Osteocyte (in vitro differentiated cells): ENCODE measurements around the gene ACRBP. TPM values are rescaled to one million over a fixed set of nuclear protein-coding genes. Genes with fewer than 3 reads are reported as not detected.

Experiments
- DNase-seq: peaks from one replicate; pipeline ENCODE4 v3.0.0; 2021; ENCODE audit warnings: mixed read lengths; ENCODE audit not compliant: unreplicated experiment; ENCODE audit errors: extremely low spot score
- H3K27ac Mint-ChIP-seq: one replicate; pipeline ENCODE4 v1.8.0; 2021; ENCODE audit warnings: mild to moderate bottlenecking, mixed read lengths; ENCODE audit not compliant: unreplicated experiment
- H3K27me3 Mint-ChIP-seq: one replicate; pipeline ENCODE4 v1.8.0; 2021; ENCODE audit warnings: mixed read lengths; ENCODE audit not compliant: unreplicated experiment
- H3K36me3 Mint-ChIP-seq: one replicate; pipeline ENCODE4 v1.8.0; 2021; ENCODE audit warnings: mixed read lengths; ENCODE audit not compliant: unreplicated experiment
- H3K4me1 Mint-ChIP-seq: one replicate; pipeline ENCODE4 v1.8.0; 2021; ENCODE audit warnings: mixed read lengths; ENCODE audit not compliant: unreplicated experiment
- H3K4me3 Mint-ChIP-seq: one replicate; pipeline ENCODE4 v1.8.0; 2021; ENCODE audit warnings: mild to moderate bottlenecking, moderate library complexity, mixed read lengths; ENCODE audit not compliant: unreplicated experiment
- H3K9me3 Mint-ChIP-seq: one replicate; pipeline ENCODE4 v1.8.0; 2021; ENCODE audit warnings: mixed read lengths; ENCODE audit not compliant: unreplicated experiment
- total RNA-seq: library from RNA; stranded (reverse); gene quantifications from 2 replicates; pipeline ENCODE4 v1.2.1, GENCODE V29; 2021
- TF ChIP-seq, protein P1 (sequence below): fragments of 200-600 bp; sonication (generic); IDR thresholded peaks from 2 replicates; pipeline ENCODE4 v1.5.0; 2021; ENCODE audit warnings: antibody characterized with exemption, mild to moderate bottlenecking, moderate library complexity

The ACRBP gene
- total RNA-seq, 1 donor from 2014 or later: 1.0 TPM

DNA sequence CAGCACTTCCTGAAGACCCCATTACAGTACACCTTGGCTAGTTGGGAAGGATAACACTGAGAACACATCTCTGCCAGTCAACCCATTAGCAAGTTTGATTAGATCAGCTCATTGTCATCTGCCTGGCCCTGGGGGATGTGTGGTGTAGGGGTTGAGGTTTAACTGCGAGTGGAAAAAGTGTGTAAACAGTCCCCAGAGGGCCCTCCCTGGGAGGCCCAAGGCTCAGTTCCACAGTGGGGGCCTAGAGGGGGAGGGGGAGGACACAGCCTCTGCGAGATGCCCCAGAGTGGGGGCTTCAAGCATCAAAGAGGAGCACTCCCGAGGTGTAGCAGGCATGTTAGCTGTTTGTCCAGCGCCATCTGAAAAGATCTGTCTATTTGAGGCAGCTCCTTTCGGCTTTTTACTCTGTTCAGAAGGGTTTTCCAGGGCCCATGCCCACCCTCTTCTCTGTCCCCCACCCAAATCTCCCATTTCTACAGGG is 11.8 kb downstream of the ACRBP start:
- no peaks in the 10 kb centered on the region for H3K9me3 Mint-ChIP-seq
- no peaks in the 10 kb centered on the region for H3K27me3 Mint-ChIP-seq

DNA sequence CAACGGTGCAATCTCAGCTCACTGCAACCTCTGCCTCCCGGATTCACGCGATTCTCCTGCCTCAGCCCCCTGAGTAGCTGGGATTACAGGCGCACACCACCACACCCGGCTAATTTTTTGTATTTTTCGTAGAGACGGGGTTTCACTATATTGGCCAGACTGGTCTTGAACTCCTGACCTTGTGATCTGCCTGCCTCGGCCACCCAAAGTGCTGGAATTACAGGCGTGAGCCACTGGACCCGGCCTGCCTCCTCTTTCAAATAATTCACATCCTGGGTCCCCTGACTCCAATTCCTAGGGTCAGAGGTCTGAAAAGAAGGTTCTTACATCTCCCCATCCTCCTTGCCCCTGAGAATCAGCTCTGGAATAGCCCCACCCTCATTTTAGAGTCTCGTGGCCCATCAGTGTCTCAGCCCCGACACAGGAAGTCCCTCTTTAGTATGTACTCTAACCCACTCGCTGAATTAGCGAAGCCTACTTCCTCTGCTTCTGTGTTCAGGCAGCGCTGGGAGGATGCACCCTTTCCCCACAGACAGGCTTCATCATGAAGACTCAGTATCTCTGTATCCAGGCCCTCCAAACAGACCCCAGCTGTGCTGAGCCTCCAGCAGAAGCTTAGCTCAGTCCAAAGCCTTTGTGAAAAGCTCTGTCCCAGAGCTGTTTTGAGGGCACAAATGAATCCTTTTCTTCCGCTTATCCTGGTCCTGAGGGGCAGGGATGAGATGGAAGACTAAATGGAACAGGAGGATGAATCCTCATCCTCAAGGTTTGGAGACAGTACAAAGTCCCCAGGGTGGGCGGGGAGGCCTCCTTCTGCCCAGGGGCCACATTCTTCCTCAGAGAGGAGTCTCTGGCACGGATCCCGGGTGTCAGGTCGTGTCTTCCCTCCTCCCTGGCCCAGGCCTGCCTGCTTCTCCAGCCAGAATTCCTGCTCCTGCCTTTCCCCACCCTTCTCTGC is 14.9 kb downstream of the ACRBP start:
- TF ChIP-seq, protein P1, sequence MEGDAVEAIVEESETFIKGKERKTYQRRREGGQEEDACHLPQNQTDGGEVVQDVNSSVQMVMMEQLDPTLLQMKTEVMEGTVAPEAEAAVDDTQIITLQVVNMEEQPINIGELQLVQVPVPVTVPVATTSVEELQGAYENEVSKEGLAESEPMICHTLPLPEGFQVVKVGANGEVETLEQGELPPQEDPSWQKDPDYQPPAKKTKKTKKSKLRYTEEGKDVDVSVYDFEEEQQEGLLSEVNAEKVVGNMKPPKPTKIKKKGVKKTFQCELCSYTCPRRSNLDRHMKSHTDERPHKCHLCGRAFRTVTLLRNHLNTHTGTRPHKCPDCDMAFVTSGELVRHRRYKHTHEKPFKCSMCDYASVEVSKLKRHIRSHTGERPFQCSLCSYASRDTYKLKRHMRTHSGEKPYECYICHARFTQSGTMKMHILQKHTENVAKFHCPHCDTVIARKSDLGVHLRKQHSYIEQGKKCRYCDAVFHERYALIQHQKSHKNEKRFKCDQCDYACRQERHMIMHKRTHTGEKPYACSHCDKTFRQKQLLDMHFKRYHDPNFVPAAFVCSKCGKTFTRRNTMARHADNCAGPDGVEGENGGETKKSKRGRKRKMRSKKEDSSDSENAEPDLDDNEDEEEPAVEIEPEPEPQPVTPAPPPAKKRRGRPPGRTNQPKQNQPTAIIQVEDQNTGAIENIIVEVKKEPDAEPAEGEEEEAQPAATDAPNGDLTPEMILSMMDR: no peak
- no peaks in the 10 kb centered on the region for H3K9me3 Mint-ChIP-seq
- peaks cover 44% of the 10 kb centered on the region for H3K4me1 Mint-ChIP-seq
- H3K27me3 Mint-ChIP-seq: no peaks in the 10 kb centered on the region
- no peaks in the 10 kb centered on the region for H3K36me3 Mint-ChIP-seq
- H3K27ac Mint-ChIP-seq: peak overlapping the region; percentile 80
- no peak for DNase-seq
- H3K4me3 Mint-ChIP-seq: no peak overlapping the region

More for the DNA sequence above, 11.8 kb downstream of the ACRBP start:
- Mint-ChIP-seq H3K36me3 (no peaks in the 10 kb centered on the region), H3K4me3 (no peak overlapping the region), H3K27ac (peak overlapping the region; percentile 80), H3K4me1 (peaks cover 44% of the 10 kb centered on the region)
- TF ChIP-seq, protein P1: no peak
- no peak for DNase-seq

DNA sequence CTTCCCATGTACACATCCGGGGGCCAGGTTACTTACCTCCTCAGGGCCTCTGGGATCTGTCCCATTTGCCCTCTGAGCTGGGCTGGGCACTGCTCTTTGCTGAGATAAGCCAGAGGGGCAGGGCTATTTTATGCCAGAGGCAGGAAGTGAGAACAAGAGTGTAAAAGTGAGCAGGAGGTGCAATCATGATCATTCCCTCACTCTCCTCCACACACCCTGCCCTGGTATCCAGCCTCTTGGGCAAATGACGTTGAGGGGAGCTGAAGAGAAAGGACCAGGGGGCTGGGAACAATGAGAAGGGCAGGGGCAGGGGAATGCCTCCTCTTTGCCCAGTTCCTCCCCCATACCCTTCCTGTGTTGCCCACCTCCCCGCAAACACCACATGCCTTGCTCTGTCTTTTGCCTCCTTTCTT is 15.7 kb downstream of the ACRBP start:
- Mint-ChIP-seq H3K27ac (peak overlapping the region; percentile 80), H3K9me3 (no peaks in the 10 kb centered on the region), H3K4me3 (no peak overlapping the region), H3K36me3 (no peaks in the 10 kb centered on the region), H3K27me3 (no peaks in the 10 kb centered on the region), H3K4me1 (peaks cover 43% of the 10 kb centered on the region)
- DNase-seq: no peak
- TF ChIP-seq, protein P1: no peak

DNA sequence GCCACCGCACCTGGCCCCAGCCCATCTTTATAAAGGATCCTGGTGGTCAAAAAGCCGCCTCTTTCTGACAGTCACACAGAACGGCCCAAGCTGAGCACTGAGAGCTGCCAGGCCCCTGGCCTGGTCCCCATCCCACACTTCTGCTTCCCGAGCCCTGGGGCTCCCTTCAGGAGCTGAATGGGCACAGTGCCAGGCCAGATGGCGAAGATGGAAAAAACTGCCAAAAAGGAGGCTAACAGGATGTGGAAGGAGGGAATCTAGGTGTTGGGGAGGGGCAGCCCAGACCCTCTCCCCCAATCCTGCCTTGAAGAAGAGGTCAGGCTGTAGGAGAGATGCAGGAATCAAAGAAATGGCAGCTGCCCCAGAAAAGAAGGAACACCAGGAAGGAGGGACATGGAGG is 16.5 kb downstream of the ACRBP start:
- no peak for DNase-seq
- Mint-ChIP-seq H3K36me3 (no peaks in the 10 kb centered on the region), H3K27me3 (no peaks in the 10 kb centered on the region), H3K27ac (no peak overlapping the region), H3K4me3 (no peak overlapping the region), H3K9me3 (no peaks in the 10 kb centered on the region), H3K4me1 (peaks cover 35% of the 10 kb centered on the region)
- TF ChIP-seq, protein P1: no peak

DNA sequence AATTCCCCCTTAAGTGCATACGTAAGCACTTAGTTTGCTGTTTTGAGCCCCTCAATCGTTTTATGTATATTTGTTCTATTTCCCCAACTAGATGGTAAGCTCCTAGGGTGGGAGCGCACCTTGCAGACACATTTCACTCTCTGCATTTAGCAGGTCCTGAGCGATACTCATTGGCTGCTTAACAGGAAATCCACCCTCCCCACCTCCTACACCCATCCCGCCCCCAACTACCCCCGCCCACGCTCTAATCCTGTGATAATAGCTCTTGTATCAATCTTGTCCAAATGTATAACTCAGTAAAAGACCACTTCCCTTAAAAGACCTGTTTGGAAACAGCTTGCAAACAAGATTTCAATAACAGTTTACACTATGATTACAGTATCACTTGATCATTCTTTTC is 19.6 kb downstream of the ACRBP start:
- Mint-ChIP-seq H3K4me3 (no peak overlapping the region), H3K9me3 (no peaks in the 10 kb centered on the region), H3K27me3 (no peaks in the 10 kb centered on the region), H3K27ac (no peak overlapping the region), H3K4me1 (peaks cover 16% of the 10 kb centered on the region), H3K36me3 (no peaks in the 10 kb centered on the region)
- DNase-seq: no peak
- TF ChIP-seq, protein P1: no peak
